ENCODE data around the gene ANKRD35.

Gene ANKRD35

GRCh38 chr1:145906954-145907753 is 21.5 kb upstream of the ANKRD35 start:
- DNase-seq (ENCODE audit: low read depth), result no peak
- TF ChIP-seq CTCF (IDR thresholded peaks at IDR 0.05; ENCODE audit: insufficient read depth, low read depth, low read length, missing control alignments), result no peak
- H3K4me3 ChIP-seq (ENCODE audit: low read length), result no peak overlapping the region

GRCh38 chr1:145901312-145902021 is 15.8 kb upstream of the ANKRD35 start:
- no peak for DNase-seq (ENCODE audit: low read depth)
- TF ChIP-seq CTCF (IDR thresholded peaks at IDR 0.05; ENCODE audit: insufficient read depth, low read depth, low read length, missing control alignments), result no peak
- no peak overlapping the region for H3K4me3 ChIP-seq (ENCODE audit: low read length)

GRCh38 chr1:145898756-145899155 is 13.1 kb upstream of the ANKRD35 start:
- no peak for TF ChIP-seq CTCF (IDR thresholded peaks at IDR 0.05; ENCODE audit: insufficient read depth, low read depth, low read length, missing control alignments)
- H3K4me3 ChIP-seq (ENCODE audit: low read length), result no peak overlapping the region
- no peak for DNase-seq (ENCODE audit: low read depth)

- no peak overlapping the region for H3K4me3 ChIP-seq (ENCODE audit: low read length)
- TF ChIP-seq CTCF (IDR thresholded peaks at IDR 0.05; ENCODE audit: insufficient read depth, low read depth, low read length, missing control alignments), result no peak
- no peak for DNase-seq (ENCODE audit: low read depth)
These were observed 12.3 kb upstream of the ANKRD35 start for GRCh38 chr1:145897969-145898368.

- no peak for TF ChIP-seq CTCF (IDR thresholded peaks at IDR 0.05; ENCODE audit: insufficient read depth, low read depth, low read length, missing control alignments)
- H3K4me3 ChIP-seq (ENCODE audit: low read length), result no peak overlapping the region
- DNase-seq (ENCODE audit: low read depth), result no peak
These were observed 9.8 kb upstream of the ANKRD35 start for GRCh38 chr1:145895471-145895870.

GRCh38 chr1:145893306-145894055 is 7.8 kb upstream of the ANKRD35 start:
- TF ChIP-seq CTCF (IDR thresholded peaks at IDR 0.05; ENCODE audit: insufficient read depth, low read depth, low read length, missing control alignments), result no peak
- H3K4me3 ChIP-seq (ENCODE audit: low read length), result no peak overlapping the region

More at GRCh38 chr1:145893306-145894055, 7.8 kb upstream of the ANKRD35 start:
- DNase-seq (ENCODE audit: low read depth), result no peak

Measured in epithelial cell of esophagus (primary cell).